Activated CD4-positive, alpha-beta T cell treated with anti-CD3 and anti-CD28 coated beads, Interleukin-10, Interleukin-2, amounts not matched to agents 100 ng/mL and 50 ng/mL, durations not matched to agents 16 hours and 8 hours (primary cell): ENCODE data around the gene TMEM225.
A peak's percentile ranks its signal among the peaks of the same experiment; 100 is the strongest.
"Not testable (repeated sequence)": the region's sequence is repeated elsewhere in the genome, so short reads cannot be mapped to it uniquely, and the experiment has no call there.

Experiments used
- DNase-seq: peaks from one replicate; pipeline ENCODE4 v3.0.0-alpha.2; 2020

TMEM225 gene, protein sequence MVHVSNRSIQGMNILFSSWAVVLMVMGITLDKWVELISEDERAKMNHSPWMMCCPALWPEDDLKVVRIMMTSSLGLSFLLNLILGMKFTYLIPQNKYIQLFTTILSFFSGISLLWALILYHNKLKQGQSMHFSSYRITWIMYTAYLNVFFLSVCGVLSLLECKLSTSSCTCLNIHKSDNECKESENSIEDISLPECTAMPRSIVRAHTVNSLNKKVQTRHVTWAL

DNA sequence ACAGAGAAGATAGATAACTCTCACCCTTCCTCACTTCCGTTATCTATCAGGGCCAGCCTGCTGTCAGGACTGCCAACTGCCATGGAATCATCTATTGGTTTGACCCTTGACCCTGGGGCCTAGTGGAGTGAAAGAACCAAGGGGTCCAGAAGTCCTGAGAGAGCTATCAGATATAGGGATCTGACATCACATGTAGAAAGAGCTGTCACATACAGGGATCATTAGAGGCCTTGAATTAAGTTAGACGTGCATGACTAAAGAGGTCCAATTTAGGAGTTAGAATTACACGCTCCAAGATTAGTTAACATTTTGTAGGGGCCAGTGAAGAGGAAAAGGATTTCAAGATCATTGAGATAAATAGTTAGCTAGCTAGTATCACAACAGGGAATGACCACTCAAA lies at the start of gene TMEM225:
Gene TMEM225 (minus strand): TSS at position 101 of the 400 bp plus-strand sequence. CDS start 245 bp downstream, outside the sequence.
- no peak for DNase-seq

DNA sequence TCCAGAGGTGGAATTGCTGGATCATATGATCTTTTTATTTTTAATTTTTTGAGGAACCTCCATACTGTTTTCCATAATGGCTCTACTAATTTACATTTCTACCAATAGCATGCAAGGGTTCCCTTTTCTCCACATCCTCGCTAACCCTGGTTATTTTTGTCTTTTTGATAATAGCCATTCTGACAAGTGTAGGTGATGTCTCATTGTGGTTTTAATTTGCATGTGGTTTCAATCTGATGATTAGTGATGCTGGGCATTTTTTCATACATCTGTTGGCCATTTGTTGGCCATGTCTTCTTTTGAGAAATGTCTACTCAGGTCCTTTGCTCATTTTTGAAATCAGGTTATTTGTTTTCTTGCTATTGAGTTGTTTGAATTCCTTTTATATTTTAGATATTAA lies 38.6 kb upstream of the TMEM225 start:
- no peak for DNase-seq

DNA sequence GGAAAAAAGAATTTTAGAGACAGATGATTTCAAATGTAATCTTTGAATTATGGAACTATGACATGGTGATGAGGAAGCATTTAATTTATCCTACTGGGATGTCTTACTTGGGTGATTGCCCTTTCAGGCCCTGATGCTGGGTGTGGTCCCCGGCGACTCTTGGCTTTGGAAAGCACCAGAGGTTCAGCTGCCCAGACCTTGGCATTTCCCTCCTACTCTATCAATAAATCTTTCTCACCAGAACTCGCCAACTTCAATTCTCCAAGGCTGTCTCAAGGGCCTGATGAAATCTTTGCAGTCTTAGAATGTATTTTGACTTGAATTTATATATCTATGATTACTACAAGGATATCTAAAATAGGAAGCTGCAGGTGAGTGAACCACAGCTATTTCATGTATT lies 35.5 kb upstream of the TMEM225 start:
- DNase-seq, result no peak

DNA sequence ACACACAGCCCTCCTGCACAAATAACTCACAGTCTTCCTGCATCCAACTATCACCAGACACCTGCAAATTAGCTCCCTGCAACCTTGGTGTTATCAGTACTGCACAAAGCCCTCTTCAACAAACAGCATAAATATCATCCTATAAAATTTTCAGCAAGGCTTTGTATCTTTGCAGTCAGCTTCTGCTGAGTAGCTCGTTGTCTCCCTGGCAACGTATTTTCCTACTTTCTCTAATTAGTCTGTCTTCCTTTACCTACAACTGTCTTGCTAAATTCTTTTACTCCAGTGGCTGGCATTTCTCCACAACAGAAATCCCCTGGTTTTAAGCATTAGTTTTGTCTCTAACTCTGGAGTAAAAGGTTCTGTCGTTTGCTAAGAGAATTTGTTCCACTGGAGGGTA lies 20.4 kb upstream of the TMEM225 start:
- no peak for DNase-seq

DNA sequence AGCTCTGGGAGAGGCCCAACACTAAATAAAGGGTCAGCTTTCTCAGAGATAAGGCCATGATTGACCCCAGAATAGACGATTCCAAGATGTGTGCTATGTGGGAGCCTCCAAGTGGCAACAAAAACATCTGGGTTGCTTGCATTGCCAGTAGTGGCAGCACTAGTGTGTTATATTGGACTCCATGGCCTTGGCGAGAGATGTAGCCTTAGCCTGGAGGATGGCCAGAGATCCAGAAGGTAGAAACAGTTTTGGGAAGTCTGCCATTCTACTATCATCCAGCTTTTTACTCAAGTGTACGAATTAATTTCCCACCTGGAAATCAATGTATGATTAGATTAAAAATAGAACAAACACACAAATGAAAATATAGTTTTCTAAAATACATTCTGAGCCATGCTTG lies 19.5 kb upstream of the TMEM225 start:
- no peak for DNase-seq

DNA sequence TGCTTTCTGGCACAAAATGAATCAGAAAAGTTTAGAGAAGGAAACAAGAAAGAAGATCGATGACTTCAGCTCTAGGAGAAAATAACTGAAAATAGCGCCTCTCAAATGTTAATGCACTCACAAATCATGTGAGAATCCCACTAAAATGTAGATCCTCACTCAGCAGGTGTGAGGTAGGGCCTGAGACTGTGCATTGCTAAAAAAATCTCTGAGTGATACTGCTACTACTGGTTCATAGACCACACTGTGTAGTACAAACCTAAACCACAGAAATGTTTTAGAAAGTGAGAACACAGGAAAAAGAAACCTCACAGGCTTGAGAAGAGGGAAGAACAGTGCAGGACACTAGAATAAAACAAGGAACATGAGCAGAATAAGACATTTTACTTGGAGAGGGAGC lies 18.5 kb upstream of the TMEM225 start:
- peak; percentile 49 for DNase-seq

DNA sequence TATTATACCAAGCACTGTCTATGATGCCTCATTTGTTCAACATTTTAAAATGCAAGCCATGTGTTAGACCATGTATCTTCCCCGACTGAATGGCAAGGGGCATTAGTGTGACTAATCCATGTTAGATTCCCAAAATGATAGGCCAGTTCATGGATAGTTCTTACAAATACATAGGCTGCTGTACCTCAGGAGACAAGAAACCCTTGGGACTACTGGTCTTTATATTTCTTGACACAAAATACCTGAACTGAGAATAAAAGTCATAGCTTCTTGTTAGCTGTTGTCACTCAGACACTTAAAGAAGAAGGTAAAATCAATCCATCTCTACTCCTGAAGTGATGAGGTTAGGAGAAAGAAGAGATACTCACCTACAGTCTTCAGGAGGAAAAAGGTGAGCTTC lies 16.4 kb upstream of the TMEM225 start, which contains the start of gene OR8D4:
Gene OR8D4 (plus strand): TSS at position 301 of the 400 bp plus-strand sequence. CDS start 4,265 bp downstream, outside the sequence.
- DNase-seq, result no peak

DNA sequence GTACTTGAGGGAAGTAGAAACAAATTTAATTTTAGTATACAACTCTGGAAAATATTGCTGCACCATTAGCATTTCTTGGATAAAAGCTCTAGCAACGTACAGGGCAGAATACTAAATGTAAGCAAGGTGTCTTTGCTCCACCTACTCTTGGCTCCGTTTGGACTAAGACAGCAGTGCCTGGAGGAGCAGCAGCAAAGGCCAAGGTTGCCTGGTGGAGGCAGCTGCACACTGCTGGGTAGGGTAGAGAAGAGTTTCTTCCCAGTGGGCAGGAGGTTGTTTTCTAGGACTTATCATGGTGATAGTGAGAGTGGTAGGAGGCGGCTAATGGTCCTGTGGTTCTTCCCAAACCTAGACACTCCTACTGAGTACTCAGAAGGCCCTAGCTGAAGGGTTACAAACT lies 14.3 kb upstream of the TMEM225 start:
- DNase-seq, result no peak

DNA sequence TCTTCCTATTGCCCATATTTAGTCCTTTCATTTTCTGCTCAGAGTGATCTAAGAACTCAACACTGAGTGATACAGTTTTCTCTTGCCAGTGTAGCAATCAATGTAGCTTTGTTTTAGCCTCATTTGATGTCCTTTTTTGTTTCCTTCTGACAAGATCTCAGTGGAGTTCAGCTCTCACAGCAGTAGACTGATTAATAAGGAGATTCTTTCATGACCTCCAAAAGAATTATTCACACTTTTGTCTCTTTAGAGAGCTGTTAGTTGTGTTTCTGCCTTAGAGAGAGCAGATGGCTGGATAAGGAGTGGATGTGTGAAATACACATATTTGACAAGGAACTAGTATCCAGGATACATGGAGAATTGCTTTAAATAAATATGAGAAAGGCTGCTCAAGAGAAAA lies 6.6 kb upstream of the TMEM225 start:
- DNase-seq, result no peak

DNA sequence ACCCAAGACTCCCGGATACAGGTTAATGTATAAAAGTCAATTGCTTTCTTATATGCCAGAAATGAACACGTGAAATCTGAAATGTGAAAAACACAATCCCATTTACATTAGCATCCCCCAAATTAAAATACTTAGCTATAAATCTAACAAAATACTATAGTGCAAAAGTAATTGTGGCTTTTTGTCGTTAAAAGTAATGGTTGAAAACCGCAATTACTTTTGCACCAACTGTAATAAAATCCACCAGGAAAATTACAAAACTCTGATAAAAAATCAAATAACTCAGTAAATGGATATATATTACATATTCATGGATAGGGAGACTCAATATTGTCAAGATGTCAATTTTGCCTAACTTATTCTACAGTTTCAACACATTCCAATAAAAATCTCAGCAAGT lies 4.6 kb downstream of the TMEM225 start:
- DNase-seq, result no peak

DNA sequence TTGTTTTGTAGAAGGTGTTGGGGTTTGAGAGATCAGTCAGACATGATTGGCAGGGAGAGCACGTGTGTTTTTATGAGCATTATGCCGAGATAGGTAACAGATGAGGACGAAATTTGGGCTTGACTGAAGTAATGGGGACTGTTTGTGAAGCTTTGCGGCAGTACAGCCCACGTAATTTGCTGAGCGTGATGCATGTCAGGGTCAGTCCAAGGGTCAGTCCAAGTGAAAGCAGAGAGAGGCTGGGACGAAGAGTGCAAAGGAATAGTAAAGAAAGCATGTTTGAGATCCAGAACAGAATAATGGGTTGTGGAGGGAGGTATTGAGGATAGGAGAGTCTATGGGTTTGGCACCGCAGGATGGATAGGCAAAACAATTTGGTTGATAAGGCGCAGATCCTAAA lies 17.7 kb downstream of the TMEM225 start:
- not testable (repeated sequence) for DNase-seq

DNA sequence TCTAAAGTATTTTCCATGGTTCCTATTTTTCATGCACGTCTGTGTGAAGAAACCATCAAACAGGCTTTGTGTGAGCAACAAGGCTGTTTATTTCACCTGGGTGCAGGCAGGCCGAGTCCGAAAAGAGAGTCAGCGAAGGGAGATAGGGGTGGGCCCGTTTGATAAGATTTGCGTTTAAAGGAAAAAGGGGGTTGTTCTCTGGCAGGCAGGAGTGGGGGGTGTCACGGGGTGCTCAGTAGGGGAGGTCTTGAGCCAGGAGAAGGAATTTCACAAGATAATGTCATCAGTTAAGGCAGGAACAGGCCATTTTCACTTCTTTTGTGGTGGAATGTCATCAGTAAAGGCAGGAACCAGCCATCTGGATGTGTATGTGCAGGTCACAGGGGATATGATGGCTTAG lies 20.2 kb downstream of the TMEM225 start:
- not testable (repeated sequence) for DNase-seq

DNA sequence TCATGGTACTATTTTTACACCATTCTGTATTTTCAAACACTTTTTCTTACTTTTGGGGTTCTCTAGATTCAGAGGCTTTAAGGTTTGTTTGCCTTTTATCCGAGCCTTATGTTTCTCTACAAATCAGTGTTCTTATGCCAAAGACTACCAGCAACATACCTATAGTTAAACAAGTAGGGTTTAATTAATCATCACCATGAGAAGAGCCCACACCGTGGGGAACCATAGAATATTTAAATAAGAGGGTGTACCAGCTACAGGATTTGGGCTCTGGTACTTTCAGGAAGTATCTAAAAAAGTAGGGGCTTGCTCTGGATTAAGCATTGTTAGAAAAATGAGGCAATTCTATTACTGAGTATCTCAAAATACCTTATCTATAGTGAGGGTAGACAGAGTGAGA lies 25.7 kb downstream of the TMEM225 start:
- no peak for DNase-seq

DNA sequence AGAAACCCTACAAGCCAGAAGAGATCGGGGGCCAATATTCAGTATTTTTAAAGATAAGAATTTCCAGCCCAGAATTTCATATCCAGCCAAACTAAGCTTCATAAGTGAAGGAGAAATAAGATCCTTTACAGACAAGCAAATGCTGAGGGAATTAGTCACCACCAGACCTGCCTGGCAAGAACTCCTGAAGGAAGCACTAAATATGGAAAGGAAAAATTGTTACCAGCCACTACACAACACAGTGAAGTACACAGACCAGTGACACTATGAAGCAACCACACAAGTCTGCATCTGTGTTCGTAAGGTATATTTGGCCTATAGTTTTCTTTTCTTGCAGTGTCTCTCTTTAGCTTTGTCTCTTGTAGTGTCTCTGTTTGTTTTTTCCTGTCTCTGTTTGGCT lies 29.0 kb downstream of the TMEM225 start:
- no peak for DNase-seq

DNA sequence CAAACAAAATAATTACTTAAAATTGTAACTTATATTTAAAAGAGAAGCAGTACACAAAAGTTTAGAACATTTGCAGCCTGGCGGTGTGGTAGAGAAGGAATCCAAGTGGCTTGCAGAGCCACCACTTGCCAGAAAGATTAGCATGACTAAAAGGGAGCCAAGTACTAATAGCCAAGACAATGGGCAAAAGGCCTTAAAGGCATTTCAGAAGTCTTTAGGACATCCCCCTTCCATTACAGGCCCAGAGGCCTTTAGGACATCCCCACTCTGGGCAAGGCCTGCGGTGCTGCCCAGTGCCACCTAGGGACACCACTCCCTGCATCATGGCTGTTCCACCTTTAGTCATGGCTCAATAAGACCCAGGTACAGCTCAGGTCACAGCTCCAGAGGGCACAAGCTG lies 32.4 kb downstream of the TMEM225 start:
- no peak for DNase-seq

DNA sequence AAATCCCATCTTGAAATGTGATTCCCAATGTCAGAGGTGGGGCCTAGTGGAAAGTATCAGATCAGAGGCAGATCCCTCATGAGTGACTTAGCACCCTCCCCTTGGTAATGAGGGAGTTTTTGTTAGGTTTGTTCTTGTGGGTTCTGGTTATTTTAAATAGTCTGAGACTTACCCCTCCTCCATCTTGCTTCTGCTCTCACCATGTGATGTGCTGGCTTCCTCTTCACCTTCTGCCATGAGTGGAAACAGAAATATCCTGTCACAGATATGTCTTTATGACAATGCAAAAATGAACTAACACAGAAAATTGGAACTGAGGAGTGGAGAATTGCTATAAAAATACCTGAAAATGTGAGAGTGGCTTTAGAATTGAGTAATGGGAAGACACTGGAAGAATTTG lies 33.1 kb downstream of the TMEM225 start:
- DNase-seq, result no peak

DNA sequence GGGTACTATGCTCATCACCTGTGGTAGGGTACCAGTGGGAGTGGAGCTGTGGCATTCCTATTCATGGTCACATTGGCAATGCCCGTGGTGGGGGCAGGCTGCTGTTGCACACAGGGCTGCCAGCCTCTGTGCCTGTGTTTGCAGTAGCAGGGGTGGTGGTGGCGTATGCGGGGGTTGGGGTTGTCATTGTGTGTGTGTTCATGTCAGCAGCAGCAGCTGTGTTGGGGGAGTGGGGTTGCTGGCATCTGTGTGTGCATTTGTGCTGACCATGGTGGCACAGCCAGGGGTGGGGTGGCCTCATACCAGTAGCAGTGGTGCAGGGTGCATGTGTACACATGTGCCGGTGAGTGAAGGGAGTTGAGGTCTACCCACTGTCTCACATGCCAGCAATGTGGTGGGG lies 34.4 kb downstream of the TMEM225 start:
- no peak for DNase-seq

DNA sequence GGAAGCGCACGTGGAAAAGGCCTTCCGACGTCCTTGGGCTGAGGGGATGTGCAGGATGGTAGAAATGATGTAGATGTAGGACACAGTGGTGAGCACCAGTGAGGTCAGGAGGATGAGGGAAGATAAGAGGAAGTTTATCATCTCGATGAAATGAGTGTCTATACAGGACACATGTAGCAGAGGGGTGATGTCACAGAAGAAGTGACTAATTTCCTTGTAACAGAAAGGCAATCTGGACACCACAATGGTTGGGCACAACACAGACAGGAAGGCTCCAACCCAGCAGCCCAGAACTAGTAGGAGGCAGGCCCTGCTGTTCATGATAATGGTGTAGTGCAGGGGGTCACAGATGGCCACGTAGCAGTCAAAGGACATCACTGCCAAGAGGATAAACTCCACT lies 44.3 kb downstream of the TMEM225 start:
- DNase-seq, result peak; percentile 47

DNA sequence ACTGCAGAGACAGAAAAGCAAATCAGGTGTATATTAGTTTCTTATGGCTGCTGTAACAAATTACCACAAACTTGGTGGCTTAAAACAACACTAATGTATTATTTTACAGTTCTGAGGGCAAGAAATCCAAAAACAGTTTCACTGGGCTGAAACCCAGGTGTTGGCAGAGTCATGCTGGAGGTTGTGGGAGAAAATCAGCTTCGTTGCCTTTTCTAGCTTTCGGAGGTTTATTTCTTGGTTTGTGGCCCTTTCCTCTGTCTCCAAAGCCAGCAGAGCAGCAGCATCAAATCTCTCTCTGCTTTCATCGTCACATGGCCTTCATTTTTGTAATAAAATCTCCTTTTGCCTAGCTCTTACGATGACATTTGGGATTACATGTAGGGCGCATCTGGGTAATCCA lies 46.3 kb downstream of the TMEM225 start:
- no peak for DNase-seq

DNA sequence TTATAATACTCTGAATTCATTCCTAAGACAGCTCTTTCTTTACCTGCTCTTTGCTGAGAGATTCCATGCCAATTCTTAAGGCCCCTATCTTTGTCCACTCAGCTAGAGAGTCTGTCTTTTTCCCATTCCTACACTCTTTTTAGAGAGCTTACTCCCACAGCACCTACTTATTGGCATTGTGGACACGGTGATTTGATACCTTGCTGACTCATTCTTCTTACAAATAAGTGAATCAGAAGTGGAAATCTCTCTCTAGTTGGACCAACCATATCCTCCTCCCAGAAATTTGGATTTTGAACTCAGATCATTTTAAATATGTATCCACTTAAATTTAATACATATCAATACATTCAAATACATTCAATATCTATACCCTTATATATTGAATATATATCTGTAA lies 46.8 kb downstream of the TMEM225 start:
- DNase-seq, result no peak

DNA sequence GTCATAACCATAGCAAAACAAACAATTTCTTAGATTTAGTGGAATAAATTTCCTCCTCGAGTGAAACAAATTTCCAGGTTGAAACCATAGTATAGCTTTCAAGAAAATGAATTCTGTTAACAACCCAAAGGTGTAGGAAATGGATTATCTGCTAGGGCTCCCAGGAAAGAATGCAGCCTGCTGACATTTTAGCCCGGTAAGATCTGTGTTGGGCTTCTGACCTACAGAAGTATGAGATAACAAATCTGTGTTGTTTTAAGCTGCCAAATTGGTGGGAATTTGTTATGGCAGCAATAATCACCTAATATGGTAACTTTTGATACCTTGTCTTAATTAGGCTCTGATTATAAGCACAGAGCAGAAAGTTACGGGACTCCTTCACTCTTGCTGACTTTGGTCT lies 47.3 kb downstream of the TMEM225 start:
- DNase-seq, result no peak

DNA sequence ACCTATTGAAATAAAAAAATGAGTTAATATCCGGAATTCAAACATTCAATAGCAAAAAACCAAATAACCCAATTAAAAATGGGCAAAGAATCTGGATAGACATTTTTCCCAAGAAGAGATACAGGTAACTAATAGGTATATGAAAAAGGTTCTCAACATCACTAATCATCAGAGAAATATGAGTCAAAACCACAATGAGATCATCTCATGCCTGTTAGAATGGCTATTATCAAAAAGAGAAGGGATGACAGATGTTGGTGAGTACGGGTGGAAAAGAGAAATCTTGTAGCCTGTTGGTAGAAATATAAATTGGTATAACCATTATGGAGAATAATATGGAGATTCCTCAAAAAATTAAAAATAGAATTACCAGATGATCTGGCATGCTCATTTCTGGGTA lies 52.4 kb downstream of the TMEM225 start:
- DNase-seq, result no peak
